Neural cell (in vitro differentiated cells): ENCODE data around the gene LRRC31. TPM values are rescaled to one million over a fixed set of nuclear protein-coding genes. Genes with fewer than 3 reads are reported as not detected.

ENCODE experiments used
- H2AFZ ChIP-seq: fragments of 200-600, 300-800 bp; sonication (generic), shearing (Covaris generic); 2 replicates; pipeline ENCODE4 v1.6.0; 2014; ENCODE audit warnings: low read depth, mild to moderate bottlenecking, antibody characterized with exemption, low read length, moderate library complexity
- H3F3A ChIP-seq: fragments of 200-600 bp; shearing (Covaris generic); 2 replicates; pipeline ENCODE4 v1.6.1; 2016; ENCODE audit warnings: mild to moderate bottlenecking, moderate library complexity, mixed read lengths, antibody characterized with exemption, low read length; ENCODE audit not compliant: insufficient read depth, poor library complexity, severe bottlenecking
- H3K27ac ChIP-seq: fragments of 200-600, 300-800 bp; sonication (generic), shearing (Covaris generic); 2 replicates; pipeline ENCODE4 v1.5.1; 2014; ENCODE audit warnings: mild to moderate bottlenecking, low read length, moderate library complexity
- H3K27me3 ChIP-seq: fragments of 300-800, 200-600 bp; sonication (generic), shearing (Covaris generic); 2 replicates; pipeline ENCODE4 v1.6.0; 2014; ENCODE audit warnings: mild to moderate bottlenecking, low read depth, low read length, moderate library complexity; ENCODE audit not compliant: insufficient read depth
- H3K36me3 ChIP-seq: fragments of 300-800, 200-600 bp; sonication (generic), shearing (Covaris generic); 2 replicates; pipeline ENCODE4 v1.5.1; 2014; ENCODE audit warnings: mild to moderate bottlenecking, antibody characterized with exemption, low read length, moderate library complexity; ENCODE audit not compliant: insufficient read depth
- H3K4me2 ChIP-seq: fragments of 300-800, 200-600 bp; sonication (generic), shearing (Covaris generic); 2 replicates; pipeline ENCODE4 v1.6.0; 2014; ENCODE audit warnings: mild to moderate bottlenecking, low read length
- H3K4me3 ChIP-seq: fragments of 300-800, 200-600 bp; sonication (generic), shearing (Covaris generic); 2 replicates; pipeline ENCODE4 v1.5.1; 2014; ENCODE audit warnings: mild to moderate bottlenecking, low read length, moderate library complexity
- H3K79me2 ChIP-seq: fragments of 200-600 bp; shearing (Covaris generic); replicated peaks from 2 replicates; pipeline ENCODE4 v1.6.0; 2014; ENCODE audit warnings: mild to moderate bottlenecking, low read length, moderate library complexity; ENCODE audit not compliant: insufficient read depth
- H3K9ac ChIP-seq: fragments of 300-800, 200-600 bp; sonication (generic), shearing (Covaris generic); 2 replicates; pipeline ENCODE4 v1.6.1; 2016; ENCODE audit warnings: mild to moderate bottlenecking, low read length, mixed read lengths
- H3K9me2 ChIP-seq: fragments of 200-600 bp; shearing (Covaris generic); 2 replicates; pipeline ENCODE4 v1.6.1; 2016; ENCODE audit warnings: mild to moderate bottlenecking, low read length, mixed read lengths; ENCODE audit not compliant: insufficient read depth
- H3K9me3 ChIP-seq: fragments of 200-600, 300-800 bp; sonication (generic), shearing (Covaris generic); 2 replicates; pipeline ENCODE4 v1.6.1; 2016; ENCODE audit warnings: mild to moderate bottlenecking, mixed run types, low read length, moderate library complexity, mixed read lengths
- H4K20me1 ChIP-seq: fragments of 200-600 bp; shearing (Covaris generic); 2 replicates; pipeline ENCODE4 v1.6.1; 2016; ENCODE audit warnings: mild to moderate bottlenecking, mixed run types; ENCODE audit not compliant: insufficient read depth
- CTCF ChIP-seq: fragments of 450-650 bp; IDR thresholded peaks from 2 replicates; pipeline ENCODE4 v1.5.1; 2014; ENCODE audit warnings: antibody characterized with exemption, mild to moderate bottlenecking, moderate library complexity; ENCODE audit not compliant: poor library complexity, severe bottlenecking
- EP300 ChIP-seq: fragments of 450-650 bp; conservative IDR thresholded peaks from 2 replicates; pipeline ENCODE4 v1.6.1; 2014; ENCODE audit warnings: antibody characterized with exemption, mild to moderate bottlenecking, moderate library complexity; ENCODE audit not compliant: poor library complexity, severe bottlenecking
- EZH2 ChIP-seq: fragments of 200-600, 300-800 bp; shearing (Covaris generic), sonication (generic); IDR thresholded peaks from 2 replicates; pipeline ENCODE4 v1.6.1; 2014; ENCODE audit warnings: antibody characterized with exemption, low read length, borderline replicate concordance, mild to moderate bottlenecking; ENCODE audit not compliant: insufficient read depth, poor library complexity, severe bottlenecking
- MXI1 ChIP-seq: fragments of 450-650 bp; conservative IDR thresholded peaks from 2 replicates; pipeline ENCODE4 v1.6.1; 2014; ENCODE audit warnings: antibody characterized with exemption, mild to moderate bottlenecking; ENCODE audit not compliant: poor library complexity, severe bottlenecking
- POLR2AphosphoS5 ChIP-seq: IDR thresholded peaks from 2 replicates; pipeline ENCODE4 v1.6.1; 2012
- RAD21 ChIP-seq: fragments of 450-650 bp; conservative IDR thresholded peaks from 2 replicates; pipeline ENCODE4 v1.6.1; 2014; ENCODE audit warnings: antibody characterized with exemption, mild to moderate bottlenecking, moderate library complexity
- REST ChIP-seq: IDR thresholded peaks from 2 replicates; pipeline ENCODE4 v1.6.1; 2012; ENCODE audit warnings: borderline replicate concordance
- SMC3 ChIP-seq: fragments of 450-650 bp; conservative IDR thresholded peaks from 2 replicates; pipeline ENCODE4 v1.6.1; 2014; ENCODE audit warnings: antibody characterized with exemption, mild to moderate bottlenecking, moderate library complexity; ENCODE audit not compliant: poor library complexity
- TAF1 ChIP-seq: IDR thresholded peaks from 2 replicates; pipeline ENCODE4 v1.6.1; 2012; ENCODE audit warnings: low read depth
- polyA plus RNA-seq: library from polyadenylated mRNA; depleted of rRNA; stranded (reverse); fragments of >200 nt; gene quantifications from 2 replicates; pipeline ENCODE4 v1.2.3, GENCODE V29; 2014

The LRRC31 gene
- polyA plus RNA-seq, 1 donor from 2014 or later: not detected

- Histone ChIP-seq H3K36me3 (no peaks in the 10 kb centered on the region), H3K9me3 (no peaks in the 10 kb centered on the region), H3K27ac (no peak overlapping the region), H3F3A (no peaks in the 10 kb centered on the region), H3K4me2 (no peak overlapping the region), H2AFZ (no peak overlapping the region), H3K9me2 (no peaks in the 10 kb centered on the region), H3K27me3 (no peaks in the 10 kb centered on the region), H3K9ac (no peak overlapping the region), H3K4me3 (no peak overlapping the region), H3K79me2 (no peaks in the 10 kb centered on the region), H4K20me1 (no peaks in the 10 kb centered on the region)
- TF ChIP-seq REST (no peak), RAD21 (no peak), EZH2 (no peak), TAF1 (no peak), CTCF (no peak), POLR2AphosphoS5 (no peak), EP300 (no peak), MXI1 (no peak)
Measured at GRCh38 chr3:169864270-169864669, 5.5 kb downstream of the LRRC31 start.

- no peak for TF ChIP-seq MXI1
- no peak for TF ChIP-seq EP300
- TF ChIP-seq RAD21: peak; percentile 59
- TF ChIP-seq EZH2: no peak
- TF ChIP-seq SMC3: no peak
- TF ChIP-seq REST: no peak
- peak; percentile 64 for TF ChIP-seq CTCF
- no peak for TF ChIP-seq POLR2AphosphoS5
- no peak for TF ChIP-seq TAF1
- Histone ChIP-seq H3K9ac (no peak overlapping the region), H3K27ac (no peak overlapping the region), H3K4me3 (no peak overlapping the region), H2AFZ (no peak overlapping the region), H3K27me3 (no peaks in the 10 kb centered on the region), H3K9me2 (no peaks in the 10 kb centered on the region), H3F3A (no peaks in the 10 kb centered on the region), H3K9me3 (no peaks in the 10 kb centered on the region), H3K4me2 (no peak overlapping the region), H4K20me1 (no peaks in the 10 kb centered on the region), H3K79me2 (no peaks in the 10 kb centered on the region), H3K36me3 (no peaks in the 10 kb centered on the region)
Measured at GRCh38 chr3:169863458-169863899, 6.3 kb downstream of the LRRC31 start.
